Measurements from ENCODE around the gene SIRT5.

DNA sequence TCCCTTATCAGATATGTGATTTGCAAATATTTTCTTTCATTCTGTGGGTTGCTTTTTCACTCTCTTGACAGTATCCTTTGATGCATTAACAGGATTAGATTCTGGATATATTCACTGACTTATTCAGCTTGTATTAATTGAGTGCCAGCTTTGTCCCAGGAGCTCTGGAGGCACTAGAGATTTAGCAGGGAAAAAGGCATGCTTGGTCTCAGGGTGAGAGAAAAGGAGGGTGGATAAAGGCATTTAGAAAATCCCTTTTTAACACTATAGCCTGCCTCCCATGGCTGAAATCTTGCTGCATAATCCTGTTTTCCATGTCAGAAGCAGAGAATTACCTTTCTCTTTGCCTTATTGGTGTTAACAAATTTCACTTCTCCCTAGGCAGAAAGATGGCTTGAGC, 28.5 kb upstream of the SIRT5 start:
- TF ChIP-seq CTCF (IDR thresholded peaks at IDR 0.05): no peak
- no peak for TF ChIP-seq RARB (CRISPR knock-in tag; IDR thresholded peaks at IDR 0.05)
- TF ChIP-seq GATA3 (IDR thresholded peaks at IDR 0.05; ENCODE audit: borderline replicate concordance): no peak
- TF ChIP-seq ELK1 (IDR thresholded peaks at IDR 0.05; ENCODE audit: low read depth, low read length): no peak

Measured in A549 (cell line).